Kidney (tissue), 14 donors: Measurements from ENCODE around the gene FIGLA. TPM values are rescaled to one million over a fixed set of nuclear protein-coding genes. Genes with fewer than 3 reads are reported as not detected.

ENCODE experiments used
- DNase-seq, 5 donors: peaks; one replicate each; pipeline ENCODE4 v3.0.0-alpha.2; 2013 to 2020
- FAIRE-seq: peaks from 2 replicates; lab custom pipeline; 2012; peaks lifted over from hg19 to GRCh38; lab: Jason Lieb, UNC
- H3K27ac ChIP-seq, 2 donors: one replicate each; pipeline ENCODE4 v1.7.0; 2013; ENCODE audit warnings: low read depth in 2 of 2, low read length in 2 of 2, inconsistent platforms in 1 of 2
- H3K27me3 ChIP-seq: one replicate; pipeline ENCODE4 v1.7.1; 2013; ENCODE audit warnings: low read length, inconsistent platforms; ENCODE audit not compliant: control insufficient read depth, insufficient read depth
- H3K36me3 ChIP-seq, 3 donors: one replicate each; pipeline versions ENCODE4 v1.7.0 to v1.7.1; 2013; ENCODE audit warnings: low read length in 3 of 3, control low read depth in 1 of 3, inconsistent platforms in 1 of 3; ENCODE audit not compliant: insufficient read depth in 3 of 3, control insufficient read depth in 2 of 3
- H3K4me1 ChIP-seq, 3 donors: one replicate each; pipeline versions ENCODE4 v1.7.0 to v1.7.1; 2013; ENCODE audit warnings: low read length in 3 of 3, inconsistent platforms in 1 of 3, low read depth in 1 of 3; ENCODE audit not compliant: control insufficient read depth in 2 of 3, insufficient read depth in 2 of 3
- H3K4me3 ChIP-seq, 3 donors: one replicate each; pipeline versions ENCODE4 v1.7.0 to v1.8.1; 2013; ENCODE audit warnings: low read length in 3 of 3, control low read depth in 1 of 3, inconsistent platforms in 1 of 3
- H3K9ac ChIP-seq, 3 donors: one replicate each; pipeline versions ENCODE4 v1.7.0 to v1.7.1; 2013; ENCODE audit warnings: low read length in 3 of 3, control low read depth in 1 of 3, inconsistent platforms in 1 of 3
- H3K9me3 ChIP-seq, 3 donors: one replicate each; pipeline versions ENCODE4 v1.7.0 to v1.7.1; 2013; ENCODE audit warnings: low read length in 3 of 3, control low read depth in 1 of 3, inconsistent platforms in 1 of 3; ENCODE audit not compliant: control insufficient read depth in 2 of 3, insufficient read depth in 1 of 3
- intact Hi-C: fragments of 100-400 bp; cut with DNase I; formaldehyde crosslinking; loops from one replicate; pipeline ENCODE4 v1.11.1; 2022
- polyA plus RNA-seq: library from polyadenylated mRNA; stranded (reverse); fragments of 350-450 nt; fragmentation: Illumina TruSeq; extraction: RNeasy Lipid Tissue Mini Kit (QIAGEN cat#74804); gene quantifications from one replicate; pipeline ENCODE4 v1.2.3, GENCODE V29; 2014; ENCODE audit warnings: low read depth, low replicate concordance; ENCODE audit not compliant: insufficient read depth
- total RNA-seq: library from RNA; stranded (reverse); fragmentation: NEBNext Ultra II Directional; extraction: Animal tissue kit (Norgen Biotek cat#: 25700); gene quantifications from one replicate; pipeline ENCODE4 v1.2.1, GENCODE V29; 2021
- TF ChIP-seq, protein P1 (sequence below): IDR thresholded peaks from 3 replicates; pipeline ENCODE4 v1.5.1; 2012; ENCODE audit warnings: mild to moderate bottlenecking, moderate library complexity, borderline replicate concordance; ENCODE audit not compliant: insufficient read depth; ENCODE audit errors: extremely low read depth
- donor health status: control.
- donor health status: control.
- donor health status: control.
- donor health status: control.
- donor health status: control.
- donor health status: DM: yes; HTN: yes; CAD: no.
- donor health status: Normal renal cell carcinoma (clear cell type).

FIGLA gene
- total and polyA plus RNA-seq, 2 donors from 2014 or later: not detected

DNA sequence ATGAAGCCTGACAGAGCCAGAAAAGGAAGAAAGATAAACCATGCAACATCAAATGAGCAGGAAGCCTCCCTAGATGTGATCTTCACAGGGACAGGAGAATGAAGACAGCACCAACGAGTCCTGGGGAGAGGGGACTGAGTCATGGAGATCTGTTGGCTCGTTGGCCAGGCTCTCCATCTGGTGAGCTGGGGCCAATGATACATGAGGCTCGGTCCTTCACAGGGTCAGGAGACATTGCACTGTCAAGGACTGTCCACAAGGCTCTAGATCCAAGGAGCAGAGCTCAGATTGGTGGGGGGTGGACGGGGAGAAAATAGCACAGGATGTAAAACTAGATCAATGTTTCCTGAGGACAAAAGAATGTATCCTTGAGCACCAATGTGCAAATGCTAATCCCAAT, 44.4 kb upstream of the FIGLA start:
- H3K4me3 ChIP-seq: no peak overlapping the region
- TF ChIP-seq, protein P1, sequence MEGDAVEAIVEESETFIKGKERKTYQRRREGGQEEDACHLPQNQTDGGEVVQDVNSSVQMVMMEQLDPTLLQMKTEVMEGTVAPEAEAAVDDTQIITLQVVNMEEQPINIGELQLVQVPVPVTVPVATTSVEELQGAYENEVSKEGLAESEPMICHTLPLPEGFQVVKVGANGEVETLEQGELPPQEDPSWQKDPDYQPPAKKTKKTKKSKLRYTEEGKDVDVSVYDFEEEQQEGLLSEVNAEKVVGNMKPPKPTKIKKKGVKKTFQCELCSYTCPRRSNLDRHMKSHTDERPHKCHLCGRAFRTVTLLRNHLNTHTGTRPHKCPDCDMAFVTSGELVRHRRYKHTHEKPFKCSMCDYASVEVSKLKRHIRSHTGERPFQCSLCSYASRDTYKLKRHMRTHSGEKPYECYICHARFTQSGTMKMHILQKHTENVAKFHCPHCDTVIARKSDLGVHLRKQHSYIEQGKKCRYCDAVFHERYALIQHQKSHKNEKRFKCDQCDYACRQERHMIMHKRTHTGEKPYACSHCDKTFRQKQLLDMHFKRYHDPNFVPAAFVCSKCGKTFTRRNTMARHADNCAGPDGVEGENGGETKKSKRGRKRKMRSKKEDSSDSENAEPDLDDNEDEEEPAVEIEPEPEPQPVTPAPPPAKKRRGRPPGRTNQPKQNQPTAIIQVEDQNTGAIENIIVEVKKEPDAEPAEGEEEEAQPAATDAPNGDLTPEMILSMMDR: no peak
- DNase-seq: no peak
- intact Hi-C loops: no loop called here
- no peak for FAIRE-seq
- H3K9ac ChIP-seq: no peak overlapping the region
- no peaks in the 10 kb centered on the region for H3K4me1 ChIP-seq
- H3K9me3 ChIP-seq: no peaks in the 10 kb centered on the region
- no peaks in the 10 kb centered on the region for H3K36me3 ChIP-seq
- no peak overlapping the region for H3K27ac ChIP-seq
- H3K27me3 ChIP-seq: no peaks in the 10 kb centered on the region

DNA sequence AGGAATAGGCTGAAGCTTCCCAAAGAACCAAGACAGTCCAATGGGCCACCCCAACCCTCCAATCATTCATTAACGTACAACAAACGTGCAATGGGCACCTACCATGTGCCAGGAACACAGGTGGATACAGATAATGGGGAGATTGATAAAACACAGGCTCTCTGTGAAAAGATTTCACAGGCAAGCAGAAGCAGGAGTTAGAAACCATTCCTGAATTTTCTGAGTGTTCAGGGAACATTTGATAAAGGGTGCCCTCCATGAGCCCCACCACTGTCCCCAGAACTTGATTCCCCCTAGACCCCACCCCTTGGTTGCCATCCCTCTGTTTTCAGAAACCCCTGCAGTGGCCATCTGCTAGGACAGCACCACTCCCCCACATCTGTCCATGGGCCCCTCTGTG, 43.7 kb upstream of the FIGLA start:
- intact Hi-C loops: no loop called here
- H3K36me3 ChIP-seq: no peaks in the 10 kb centered on the region
- H3K4me1 ChIP-seq: no peaks in the 10 kb centered on the region
- DNase-seq (no peak), FAIRE-seq (no peak)
- H3K9me3 ChIP-seq: no peaks in the 10 kb centered on the region
- no peak overlapping the region for H3K9ac ChIP-seq
- no peak overlapping the region for H3K4me3 ChIP-seq
- no peaks in the 10 kb centered on the region for H3K27me3 ChIP-seq
- no peak overlapping the region for H3K27ac ChIP-seq
- TF ChIP-seq, protein P1: no peak

DNA sequence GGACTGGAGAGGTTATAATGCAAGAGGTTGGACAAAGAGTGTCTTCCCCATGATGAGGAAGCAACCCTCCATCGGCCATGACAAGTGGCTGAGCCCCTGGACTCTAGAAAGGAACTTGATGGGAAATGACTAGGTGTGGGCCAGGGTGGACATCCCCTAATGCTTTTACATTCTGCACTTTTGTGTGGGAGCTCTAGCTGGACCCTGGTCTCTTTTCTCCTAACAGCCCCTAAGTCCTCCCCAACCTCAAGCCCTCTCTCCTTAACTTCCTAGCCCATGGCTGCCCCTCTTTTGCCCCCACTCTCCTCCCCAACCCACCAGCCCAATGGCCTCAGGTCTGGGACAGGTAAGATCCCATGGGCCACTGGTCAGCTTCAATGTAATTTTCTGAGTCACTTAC, 42.8 kb upstream of the FIGLA start:
- no peak overlapping the region for H3K4me3 ChIP-seq
- H3K4me1 ChIP-seq: no peaks in the 10 kb centered on the region
- FAIRE-seq: no peak
- no peak overlapping the region for H3K9ac ChIP-seq
- no peaks in the 10 kb centered on the region for H3K36me3 ChIP-seq
- TF ChIP-seq, protein P1: no peak
- H3K9me3 ChIP-seq: no peaks in the 10 kb centered on the region
- intact Hi-C loops: no loop called here
- no peak overlapping the region for H3K27ac ChIP-seq
- DNase-seq: no peak
- no peaks in the 10 kb centered on the region for H3K27me3 ChIP-seq

DNA sequence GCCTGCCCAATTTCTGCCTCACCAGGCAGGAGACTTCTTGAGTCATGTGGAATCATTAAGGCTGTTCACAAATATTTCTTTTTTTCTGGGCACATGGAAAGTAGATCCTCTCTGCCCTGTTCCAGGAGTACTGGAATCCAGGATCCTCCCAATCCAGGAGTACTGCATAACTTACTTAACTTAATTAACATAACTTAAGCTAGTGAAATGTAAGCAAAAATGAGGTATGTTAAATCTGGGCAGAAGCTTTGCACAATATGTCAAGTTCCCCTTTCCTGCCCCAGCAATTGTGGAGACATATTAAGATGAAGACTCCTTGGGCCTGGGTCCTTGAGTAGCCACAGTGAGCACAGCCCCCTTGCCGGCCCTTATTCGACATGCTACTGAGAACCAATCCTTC, 41.9 kb upstream of the FIGLA start:
- Histone ChIP-seq H3K27me3 (no peaks in the 10 kb centered on the region), H3K4me1 (no peaks in the 10 kb centered on the region), H3K27ac (no peak overlapping the region), H3K9ac (no peak overlapping the region), H3K36me3 (no peaks in the 10 kb centered on the region), H3K9me3 (no peaks in the 10 kb centered on the region), H3K4me3 (no peak overlapping the region)
- FAIRE-seq (no peak), DNase-seq (no peak)
- TF ChIP-seq, protein P1: no peak
- intact Hi-C loops: no loop called here
